ENCODE measurements around the gene MYLK4. TPM values are rescaled to one million over a fixed set of nuclear protein-coding genes. Genes with fewer than 3 reads are reported as not detected.

Gene MYLK4
- total RNA-seq, 1 donor from 2014 or later, result 0.23 TPM

DNA sequence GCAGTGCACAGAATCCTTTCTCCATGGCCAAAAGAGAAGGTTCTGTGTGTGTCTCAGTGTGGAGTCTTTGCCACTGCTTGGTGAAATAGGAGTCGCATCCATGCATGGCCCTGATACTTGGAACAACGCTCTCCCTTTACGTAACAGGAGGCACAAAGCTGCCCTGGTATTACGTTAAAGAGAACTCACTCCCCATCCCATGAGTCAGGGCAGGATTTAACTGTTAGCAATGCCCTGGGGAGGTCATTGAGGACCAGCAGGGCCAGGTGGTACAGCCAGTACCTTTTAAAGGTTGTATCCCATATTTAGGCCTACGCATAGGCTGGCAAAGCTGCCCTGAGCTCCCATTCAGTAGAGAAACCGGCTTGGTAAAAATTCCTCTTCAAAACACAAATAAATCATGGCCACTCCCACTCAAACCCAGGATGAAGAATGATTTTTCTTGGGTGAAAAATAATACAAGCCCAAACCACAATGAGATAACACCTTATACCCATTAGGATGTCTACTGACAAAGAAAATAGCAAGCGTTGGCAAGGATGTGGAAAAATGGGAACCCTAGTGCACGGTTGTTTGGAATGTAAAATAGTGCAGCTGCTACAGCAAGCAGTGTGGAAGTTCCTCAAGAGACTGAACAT is 37.1 kb downstream of the MYLK4 start:
- Histone ChIP-seq H3K79me2 (ENCODE audit: insufficient read depth, low read length) (no peaks in the 10 kb centered on the region), H2AFZ (ENCODE audit: low read depth, low read length) (no peak overlapping the region), H3K4me1 (ENCODE audit: insufficient read depth, low read length) (peaks cover 18% of the 10 kb centered on the region), H3K9me3 (ENCODE audit: insufficient read depth, low read depth, low read length) (peaks cover 5% of the 10 kb centered on the region), H4K20me1 (ENCODE audit: insufficient read depth, low read length) (no peaks in the 10 kb centered on the region), H3K36me3 (ENCODE audit: insufficient read depth, low read length) (no peaks in the 10 kb centered on the region), H3K27me3 (ENCODE audit: insufficient read depth, low read length) (no peaks in the 10 kb centered on the region), H3K27ac (ENCODE audit: low read depth, low read length) (peak overlapping the region; percentile 35), H3K4me3 (ENCODE audit: insufficient read depth, low read depth, low read length) (no peak overlapping the region), H3K9ac (ENCODE audit: low read length) (no peak overlapping the region), H3K4me2 (ENCODE audit: low read length) (peak overlapping the region; percentile 74)
- DNase-seq (ENCODE audit: low read depth), result peak; percentile 83
- peaks cover 4% of the 10 kb centered on the region for H3K36me3 Mint-ChIP-seq (ENCODE audit: low read depth, unreplicated experiment)
- peaks cover 20% of the 10 kb centered on the region for H3K9me3 Mint-ChIP-seq (ENCODE audit: unreplicated experiment)
- H3K4me3 Mint-ChIP-seq (ENCODE audit: unreplicated experiment), result no peak overlapping the region
- TF ChIP-seq, protein P1, sequence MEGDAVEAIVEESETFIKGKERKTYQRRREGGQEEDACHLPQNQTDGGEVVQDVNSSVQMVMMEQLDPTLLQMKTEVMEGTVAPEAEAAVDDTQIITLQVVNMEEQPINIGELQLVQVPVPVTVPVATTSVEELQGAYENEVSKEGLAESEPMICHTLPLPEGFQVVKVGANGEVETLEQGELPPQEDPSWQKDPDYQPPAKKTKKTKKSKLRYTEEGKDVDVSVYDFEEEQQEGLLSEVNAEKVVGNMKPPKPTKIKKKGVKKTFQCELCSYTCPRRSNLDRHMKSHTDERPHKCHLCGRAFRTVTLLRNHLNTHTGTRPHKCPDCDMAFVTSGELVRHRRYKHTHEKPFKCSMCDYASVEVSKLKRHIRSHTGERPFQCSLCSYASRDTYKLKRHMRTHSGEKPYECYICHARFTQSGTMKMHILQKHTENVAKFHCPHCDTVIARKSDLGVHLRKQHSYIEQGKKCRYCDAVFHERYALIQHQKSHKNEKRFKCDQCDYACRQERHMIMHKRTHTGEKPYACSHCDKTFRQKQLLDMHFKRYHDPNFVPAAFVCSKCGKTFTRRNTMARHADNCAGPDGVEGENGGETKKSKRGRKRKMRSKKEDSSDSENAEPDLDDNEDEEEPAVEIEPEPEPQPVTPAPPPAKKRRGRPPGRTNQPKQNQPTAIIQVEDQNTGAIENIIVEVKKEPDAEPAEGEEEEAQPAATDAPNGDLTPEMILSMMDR (IDR thresholded peaks at IDR 0.05; ENCODE audit: insufficient read depth, low read depth, low read length), result no peak
- TF ChIP-seq EZH2 (IDR thresholded peaks at IDR 0.05; ENCODE audit: insufficient read depth, low read length), result no peak
- H3K27ac Mint-ChIP-seq (ENCODE audit: unreplicated experiment), result peak overlapping the region; percentile 36
- H3K4me1 Mint-ChIP-seq (ENCODE audit: low read depth, unreplicated experiment), result peaks cover 15% of the 10 kb centered on the region
- no peak for FAIRE-seq
- no peaks in the 10 kb centered on the region for H3K27me3 Mint-ChIP-seq (ENCODE audit: low read depth, unreplicated experiment)

DNA sequence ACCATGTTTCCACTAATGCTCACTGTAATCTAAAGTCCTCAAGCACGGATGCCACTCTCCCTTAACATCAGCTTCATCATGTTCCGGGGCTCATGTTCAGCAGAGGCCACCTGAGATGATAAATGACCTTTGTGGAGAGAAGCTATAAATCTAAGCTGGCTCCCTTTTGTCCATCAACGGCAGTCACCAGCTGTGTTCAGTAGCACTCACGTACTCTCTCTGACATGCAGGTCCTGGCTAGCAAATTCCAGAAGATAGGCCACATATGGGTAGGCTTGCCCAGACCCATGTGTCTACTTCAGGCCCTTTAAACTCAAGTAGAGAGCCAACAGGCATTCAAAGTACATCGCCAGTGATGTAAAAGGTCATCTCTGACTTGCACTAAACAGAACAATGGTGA is 38.6 kb downstream of the MYLK4 start:
- H3K36me3 Mint-ChIP-seq (ENCODE audit: low read depth, unreplicated experiment), result peaks cover 4% of the 10 kb centered on the region
- H3K4me2 ChIP-seq (ENCODE audit: low read length), result no peak overlapping the region
- no peak for DNase-seq (ENCODE audit: low read depth)
- no peaks in the 10 kb centered on the region for H4K20me1 ChIP-seq (ENCODE audit: insufficient read depth, low read length)
- H3K36me3 ChIP-seq (ENCODE audit: insufficient read depth, low read length), result no peaks in the 10 kb centered on the region
- no peak overlapping the region for H3K9ac ChIP-seq (ENCODE audit: low read length)
- H3K27ac ChIP-seq (ENCODE audit: low read depth, low read length), result no peak overlapping the region
- H3K27me3 Mint-ChIP-seq (ENCODE audit: low read depth, unreplicated experiment), result no peaks in the 10 kb centered on the region
- peaks cover 11% of the 10 kb centered on the region for H3K4me1 Mint-ChIP-seq (ENCODE audit: low read depth, unreplicated experiment)
- H3K9me3 Mint-ChIP-seq (ENCODE audit: unreplicated experiment), result peaks cover 16% of the 10 kb centered on the region
- no peaks in the 10 kb centered on the region for H3K79me2 ChIP-seq (ENCODE audit: insufficient read depth, low read length)
- no peak for TF ChIP-seq EZH2 (IDR thresholded peaks at IDR 0.05; ENCODE audit: insufficient read depth, low read length)
- TF ChIP-seq, protein P1 (IDR thresholded peaks at IDR 0.05; ENCODE audit: insufficient read depth, low read depth, low read length), result no peak
- no peak for FAIRE-seq
- H3K4me3 Mint-ChIP-seq (ENCODE audit: unreplicated experiment), result no peak overlapping the region
- no peaks in the 10 kb centered on the region for H3K27me3 ChIP-seq (ENCODE audit: insufficient read depth, low read length)
- peaks cover 17% of the 10 kb centered on the region for H3K4me1 ChIP-seq (ENCODE audit: insufficient read depth, low read length)
- no peak overlapping the region for H3K4me3 ChIP-seq (ENCODE audit: insufficient read depth, low read depth, low read length)
- H2AFZ ChIP-seq (ENCODE audit: low read depth, low read length), result no peak overlapping the region
- no peak overlapping the region for H3K27ac Mint-ChIP-seq (ENCODE audit: unreplicated experiment)
- H3K9me3 ChIP-seq (ENCODE audit: insufficient read depth, low read depth, low read length), result peaks cover 5% of the 10 kb centered on the region

DNA sequence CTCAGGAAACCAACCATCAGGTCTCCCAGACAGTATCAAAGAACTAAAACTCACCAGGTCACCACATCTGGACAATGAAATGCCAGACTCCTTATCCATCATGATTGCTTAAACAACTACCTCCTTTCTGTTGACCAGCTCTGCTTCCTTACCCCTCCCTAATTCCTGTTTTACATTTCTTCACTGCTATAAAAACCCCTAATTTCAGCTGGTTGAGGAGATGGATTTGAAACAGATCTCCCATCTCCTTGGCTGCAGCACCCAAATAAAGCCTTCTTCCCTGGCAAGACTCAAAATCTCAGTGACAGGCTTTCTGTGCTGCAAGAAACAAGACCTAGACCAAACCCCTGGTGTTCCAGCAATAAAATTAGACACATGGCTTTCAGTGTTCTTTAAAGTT is 40.3 kb downstream of the MYLK4 start:
- Mint-ChIP-seq H3K9me3 (ENCODE audit: unreplicated experiment) (peaks cover 16% of the 10 kb centered on the region), H3K27ac (ENCODE audit: unreplicated experiment) (no peak overlapping the region), H3K36me3 (ENCODE audit: low read depth, unreplicated experiment) (peaks cover 4% of the 10 kb centered on the region), H3K4me1 (ENCODE audit: low read depth, unreplicated experiment) (peaks cover 11% of the 10 kb centered on the region), H3K4me3 (ENCODE audit: unreplicated experiment) (no peak overlapping the region), H3K27me3 (ENCODE audit: low read depth, unreplicated experiment) (no peaks in the 10 kb centered on the region)
- peaks cover 5% of the 10 kb centered on the region for H3K9me3 ChIP-seq (ENCODE audit: insufficient read depth, low read depth, low read length)
- TF ChIP-seq, protein P1 (IDR thresholded peaks at IDR 0.05; ENCODE audit: insufficient read depth, low read depth, low read length), result no peak
- TF ChIP-seq EZH2 (IDR thresholded peaks at IDR 0.05; ENCODE audit: insufficient read depth, low read length), result no peak
- no peaks in the 10 kb centered on the region for H4K20me1 ChIP-seq (ENCODE audit: insufficient read depth, low read length)
- no peak overlapping the region for H3K4me2 ChIP-seq (ENCODE audit: low read length)
- H3K4me3 ChIP-seq (ENCODE audit: insufficient read depth, low read depth, low read length), result no peak overlapping the region
- no peaks in the 10 kb centered on the region for H3K79me2 ChIP-seq (ENCODE audit: insufficient read depth, low read length)
- no peak overlapping the region for H3K27ac ChIP-seq (ENCODE audit: low read depth, low read length)
- H3K36me3 ChIP-seq (ENCODE audit: insufficient read depth, low read length), result no peaks in the 10 kb centered on the region
- peaks cover 17% of the 10 kb centered on the region for H3K4me1 ChIP-seq (ENCODE audit: insufficient read depth, low read length)
- no peak overlapping the region for H3K9ac ChIP-seq (ENCODE audit: low read length)
- H3K27me3 ChIP-seq (ENCODE audit: insufficient read depth, low read length), result no peaks in the 10 kb centered on the region
- FAIRE-seq, result no peak
- no peak for DNase-seq (ENCODE audit: low read depth)
- no peak overlapping the region for H2AFZ ChIP-seq (ENCODE audit: low read depth, low read length)

Data from astrocyte (in vitro differentiated cells and primary cell).